PC-9 (cell line): ENCODE data around the gene ZNF407. TPM values are rescaled to one million over a fixed set of nuclear protein-coding genes. Genes with fewer than 3 reads are reported as not detected.

Experiments
- BruUV-seq: library from RNA; stranded (reverse); fragments of 400-500 nt; replicated peaks from 2 replicates; lab custom pipeline; 2021; lab: Mats Ljungman, UMichigan
- CTCF ChIA-PET: fragments of 300-600 bp; sonication (Branson Sonifier 250); formaldehyde crosslinking; loops from one replicate; lab custom pipeline; 2022; ENCODE audit warnings: antibody characterized with exemption; lab: Charles Lee
- POLR2A ChIA-PET: fragments of 300-600 bp; sonication (Branson Sonifier 250); formaldehyde crosslinking; loops from one replicate; lab custom pipeline; 2022; ENCODE audit warnings: antibody characterized with exemption; ENCODE audit not compliant: unreplicated experiment; lab: Charles Lee
- DNase-seq, 2 experiments: peaks; one replicate each; pipeline versions ENCODE4 v3.0.0 to v3.0.0-alpha.2; 2015 to 2022; ENCODE audit warnings: mixed read lengths in 1 of 2
- H2AFZ ChIP-seq: fragments of 200-600 bp; sonication (generic); 2 replicates; pipeline ENCODE4 v1.8.1; 2017; ENCODE audit warnings: antibody characterized with exemption
- H3F3A ChIP-seq: fragments of 200-600 bp; sonication (generic); 2 replicates; pipeline ENCODE4 v1.8.1; 2017; ENCODE audit warnings: antibody characterized with exemption, mild to moderate bottlenecking, low read depth; ENCODE audit not compliant: insufficient read depth
- H3K27ac ChIP-seq: fragments of 200-600 bp; sonication (generic); 2 replicates; pipeline ENCODE4 v1.6.1; 2016; ENCODE audit warnings: mixed run types
- H3K27me3 ChIP-seq: fragments of 200-600 bp; sonication (generic); 2 replicates; pipeline ENCODE4 v1.6.1; 2016; ENCODE audit warnings: low read depth, mixed run types; ENCODE audit not compliant: insufficient read depth
- H3K36me3 ChIP-seq: fragments of 200-600 bp; sonication (generic); 2 replicates; pipeline ENCODE4 v1.6.1; 2016; ENCODE audit warnings: low read depth, mixed run types
- H3K4me1 ChIP-seq: fragments of 200-600 bp; sonication (generic); replicated peaks from 2 replicates; pipeline ENCODE4 v1.6.1; 2016; ENCODE audit warnings: mixed run types; ENCODE audit not compliant: insufficient read depth
- H3K4me2 ChIP-seq: fragments of 200-600 bp; sonication (generic); 2 replicates; pipeline ENCODE4 v1.6.1; 2017; ENCODE audit warnings: mixed run types
- H3K4me3 ChIP-seq: fragments of 200-600 bp; sonication (generic); 2 replicates; pipeline ENCODE4 v1.6.1; 2016; ENCODE audit warnings: mixed run types
- H3K79me2 ChIP-seq: fragments of 200-600 bp; sonication (generic); 2 replicates; pipeline ENCODE4 v1.6.1; 2017; ENCODE audit warnings: low read depth, mixed run types
- H3K9me2 ChIP-seq: fragments of 200-600 bp; sonication (generic); 2 replicates; pipeline ENCODE4 v1.8.1; 2017; ENCODE audit warnings: mild to moderate bottlenecking; ENCODE audit not compliant: insufficient read depth
- H3K9me3 ChIP-seq: fragments of 200-600 bp; sonication (generic); 2 replicates; pipeline ENCODE4 v1.8.1; 2016; ENCODE audit warnings: low read depth; ENCODE audit not compliant: insufficient read depth
- H4K20me1 ChIP-seq: fragments of 200-600 bp; sonication (generic); 2 replicates; pipeline ENCODE4 v1.8.1; 2017; ENCODE audit not compliant: insufficient read depth
- EZH2 ChIP-seq: fragments of 200-600 bp; sonication (generic); IDR thresholded peaks from 2 replicates; pipeline ENCODE4 v1.8.0; 2017; ENCODE audit warnings: antibody characterized with exemption, low read depth
- intact Hi-C: fragments of 100-400 bp; cut with micrococcal nuclease; formaldehyde crosslinking; loops from one replicate; pipeline ENCODE4 v1.10.0; 2022; ENCODE audit not compliant: unreplicated experiment
- total RNA-seq: library from RNA; stranded (reverse); gene quantifications from 2 replicates; pipeline ENCODE4 v1.2.3, GENCODE V29; 2021
- TF ChIP-seq, protein P1 (sequence below): fragments of 200-600 bp; sonication (generic); conservative IDR thresholded peaks from 2 replicates; pipeline ENCODE4 v1.6.1; 2017; ENCODE audit warnings: mixed run types, antibody characterized with exemption, mild to moderate bottlenecking, moderate library complexity

ZNF407 gene
- total RNA-seq, 1 experiment from 2014 or later, result 13.4 TPM

DNA sequence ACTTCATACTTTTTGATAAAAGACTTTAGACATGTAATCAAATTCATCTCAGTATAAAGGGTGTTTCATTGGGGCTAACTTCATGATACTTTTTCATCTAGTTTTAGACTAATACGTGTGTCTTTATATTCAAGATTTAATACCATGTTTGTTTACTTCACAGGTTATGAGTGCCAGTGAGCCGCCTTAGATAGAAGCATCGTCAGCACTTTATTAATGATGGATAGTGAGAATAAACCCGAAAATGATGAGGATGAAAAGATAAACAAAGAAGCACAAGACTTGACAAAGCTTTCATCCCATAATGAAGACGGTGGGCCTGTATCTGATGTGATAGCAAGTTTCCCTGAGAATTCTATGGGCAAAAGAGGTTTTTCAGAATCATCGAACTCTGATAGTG, 33.1 kb downstream of the ZNF407 start:
- Histone ChIP-seq H3F3A (no peaks in the 10 kb centered on the region), H3K79me2 (no peaks in the 10 kb centered on the region), H3K4me3 (no peak overlapping the region), H3K27me3 (no peaks in the 10 kb centered on the region), H3K4me1 (no peaks in the 10 kb centered on the region), H3K9me2 (no peaks in the 10 kb centered on the region), H3K27ac (no peak overlapping the region), H2AFZ (no peak overlapping the region), H4K20me1 (no peaks in the 10 kb centered on the region), H3K36me3 (no peaks in the 10 kb centered on the region), H3K9me3 (0 out of 2 replicates have a peak, but pooled peaks cover 2% of the 10 kb centered on the region), H3K4me2 (no peak overlapping the region)
- intact Hi-C loops, result no loop called here
- no peak for DNase-seq
- ChIA-PET POLR2A (no interaction called here), CTCF (no interaction called here)
- TF ChIP-seq, protein P1, sequence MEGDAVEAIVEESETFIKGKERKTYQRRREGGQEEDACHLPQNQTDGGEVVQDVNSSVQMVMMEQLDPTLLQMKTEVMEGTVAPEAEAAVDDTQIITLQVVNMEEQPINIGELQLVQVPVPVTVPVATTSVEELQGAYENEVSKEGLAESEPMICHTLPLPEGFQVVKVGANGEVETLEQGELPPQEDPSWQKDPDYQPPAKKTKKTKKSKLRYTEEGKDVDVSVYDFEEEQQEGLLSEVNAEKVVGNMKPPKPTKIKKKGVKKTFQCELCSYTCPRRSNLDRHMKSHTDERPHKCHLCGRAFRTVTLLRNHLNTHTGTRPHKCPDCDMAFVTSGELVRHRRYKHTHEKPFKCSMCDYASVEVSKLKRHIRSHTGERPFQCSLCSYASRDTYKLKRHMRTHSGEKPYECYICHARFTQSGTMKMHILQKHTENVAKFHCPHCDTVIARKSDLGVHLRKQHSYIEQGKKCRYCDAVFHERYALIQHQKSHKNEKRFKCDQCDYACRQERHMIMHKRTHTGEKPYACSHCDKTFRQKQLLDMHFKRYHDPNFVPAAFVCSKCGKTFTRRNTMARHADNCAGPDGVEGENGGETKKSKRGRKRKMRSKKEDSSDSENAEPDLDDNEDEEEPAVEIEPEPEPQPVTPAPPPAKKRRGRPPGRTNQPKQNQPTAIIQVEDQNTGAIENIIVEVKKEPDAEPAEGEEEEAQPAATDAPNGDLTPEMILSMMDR, result no peak
- TF ChIP-seq EZH2, result no peak
- no TSS peak for BruUV-seq

- ChIA-PET POLR2A (no interaction called here), CTCF (no interaction called here)
- Histone ChIP-seq H3K4me2 (no peak overlapping the region), H4K20me1 (no peaks in the 10 kb centered on the region), H3K79me2 (no peaks in the 10 kb centered on the region), H3F3A (no peaks in the 10 kb centered on the region), H3K9me2 (no peaks in the 10 kb centered on the region), H3K27ac (no peak overlapping the region), H3K9me3 (0 out of 2 replicates have a peak, but pooled peaks cover 2% of the 10 kb centered on the region), H2AFZ (no peak overlapping the region), H3K4me1 (no peaks in the 10 kb centered on the region), H3K4me3 (no peak overlapping the region), H3K36me3 (no peaks in the 10 kb centered on the region), H3K27me3 (no peaks in the 10 kb centered on the region)
- no peak for DNase-seq
- TF ChIP-seq, protein P1, result no peak
- TF ChIP-seq EZH2, result no peak
- intact Hi-C loops, result no loop called here
- BruUV-seq, result no TSS peak
Measured at GRCh38 chr18:74631212-74631611, 33.5 kb downstream of the ZNF407 start.

DNA sequence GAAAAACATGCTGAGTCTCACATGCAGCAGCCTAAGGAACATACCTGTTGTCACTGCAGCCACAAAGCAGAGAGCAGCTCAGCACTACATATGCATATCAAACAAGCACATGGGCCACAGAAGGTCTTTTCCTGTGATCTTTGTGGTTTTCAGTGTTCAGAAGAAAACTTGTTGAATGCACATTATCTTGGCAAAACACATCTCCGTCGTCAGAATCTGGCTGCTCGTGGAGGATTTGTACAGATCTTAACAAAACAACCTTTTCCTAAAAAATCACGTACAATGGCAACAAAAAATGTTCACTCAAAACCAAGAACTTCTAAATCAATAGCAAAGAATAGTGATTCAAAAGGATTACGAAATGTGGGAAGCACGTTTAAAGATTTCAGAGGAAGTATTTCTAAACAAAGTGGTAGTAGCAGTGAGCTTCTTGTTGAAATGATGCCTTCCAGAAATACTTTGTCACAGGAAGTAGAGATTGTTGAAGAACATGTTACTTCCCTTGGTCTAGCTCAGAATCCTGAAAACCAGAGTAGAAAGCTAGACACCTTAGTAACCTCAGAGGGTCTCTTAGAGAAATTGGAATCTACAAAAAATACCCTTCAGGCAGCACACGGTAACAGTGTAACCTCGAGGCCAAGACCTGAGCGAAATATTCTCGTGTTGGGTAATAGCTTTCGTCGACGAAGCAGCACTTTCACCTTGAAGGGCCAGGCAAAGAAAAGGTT, 34.1 kb downstream of the ZNF407 start:
- BruUV-seq, result no TSS peak
- ChIA-PET POLR2A (no interaction called here), CTCF (no interaction called here)
- Histone ChIP-seq H2AFZ (no peak overlapping the region), H3K27me3 (no peaks in the 10 kb centered on the region), H3K9me3 (0 out of 2 replicates have a peak, but pooled peaks cover 2% of the 10 kb centered on the region), H3K4me3 (no peak overlapping the region), H3K79me2 (no peaks in the 10 kb centered on the region), H4K20me1 (no peaks in the 10 kb centered on the region), H3K4me2 (no peak overlapping the region), H3K36me3 (no peaks in the 10 kb centered on the region), H3K4me1 (no peaks in the 10 kb centered on the region), H3K9me2 (no peaks in the 10 kb centered on the region), H3K27ac (no peak overlapping the region), H3F3A (no peaks in the 10 kb centered on the region)
- no peak for TF ChIP-seq EZH2
- TF ChIP-seq, protein P1, result no peak
- no peak for DNase-seq
- intact Hi-C loops, result no loop called here
